HG03571 (cell line): ENCODE data around the gene ART1.

ENCODE experiments used
- ATAC-seq: cut with Tn5 transposase; IDR thresholded peaks from one replicate; pipeline ENCODE4 v1.9.1; 2021; ENCODE audit not compliant: unreplicated experiment

ART1 gene

GRCh38 chr11:3712274-3712673 is 67.3 kb downstream of the ART1 start:
- ATAC-seq: no peak
